Measurements from ENCODE around the gene CTNNA1.

GRCh38 chr5:138803935-138804334 is 50.7 kb downstream of the CTNNA1 start:
- no peak for TF ChIP-seq FOS (IDR thresholded peaks at IDR 0.05; ENCODE audit: borderline replicate concordance, insufficient read depth, low read length)
- TF ChIP-seq EZH2 (IDR thresholded peaks at IDR 0.05; ENCODE audit: borderline replicate concordance, low read depth, low read length, severe bottlenecking): no peak

Data from endothelial cell of umbilical vein (primary cell).